Endothelial cell of umbilical vein (primary cell): ENCODE measurements around the gene NR5A1. TPM values are rescaled to one million over a fixed set of nuclear protein-coding genes. Genes with fewer than 3 reads are reported as not detected.

ENCODE experiments used
- BruUV-seq: library from RNA; stranded (reverse); fragments of 400-500 nt; replicated peaks from 2 replicates; lab custom pipeline; 2021; lab: Mats Ljungman, UMichigan
- CTCF ChIA-PET: fragments of 300-600, 350-600 bp; sonication (Branson Sonifier 250); formaldehyde crosslinking; loops from one replicate; lab custom pipeline; 2021; ENCODE audit warnings: antibody characterized with exemption, inconsistent platforms; lab: Charles Lee
- POLR2A ChIA-PET: fragments of 300-600, 350-600 bp; sonication (Branson Sonifier 250); formaldehyde crosslinking; loops from one replicate; lab custom pipeline; 2021; ENCODE audit warnings: antibody characterized with exemption, inconsistent platforms; lab: Charles Lee
- DNase-seq: peaks from one replicate; pipeline ENCODE4 v3.0.0-alpha.2; 2011; ENCODE audit warnings: low read depth, low spot score
- FAIRE-seq: peaks from 2 replicates; lab custom pipeline; 2011; peaks lifted over from hg19 to GRCh38; lab: Jason Lieb, UNC
- H2AFZ ChIP-seq: 2 replicates; pipeline ENCODE4 v1.6.0; 2012; ENCODE audit warnings: low read depth, low read length, control low read depth, inconsistent platforms
- H3K27ac ChIP-seq: 2 replicates; pipeline ENCODE4 v1.5.1; 2011; ENCODE audit warnings: low read depth, mild to moderate bottlenecking, control low read depth, low read length, moderate library complexity; ENCODE audit not compliant: insufficient read depth
- H3K27me3 ChIP-seq, 2 experiments: 2 replicates each; pipeline versions ENCODE4 v1.6.0 to v1.6.1; 2011; ENCODE audit warnings: low read length in 2 of 2, mixed read lengths in 1 of 2; ENCODE audit not compliant: control insufficient read depth in 2 of 2, insufficient read depth in 2 of 2
- H3K36me3 ChIP-seq, 2 experiments: 2 replicates in 1 of 2; 3 replicates in 1 of 2; pipeline ENCODE4 v1.5.1; 2011; ENCODE audit warnings: low read length in 2 of 2, mild to moderate bottlenecking in 1 of 2, moderate library complexity in 1 of 2; ENCODE audit not compliant: control insufficient read depth in 2 of 2, insufficient read depth in 2 of 2; ENCODE audit errors: extremely low read depth in 1 of 2
- H3K4me1 ChIP-seq: 3 replicates; pipeline ENCODE4 v1.5.1; 2011; ENCODE audit warnings: mild to moderate bottlenecking, low read length; ENCODE audit not compliant: control insufficient read depth, insufficient read depth; ENCODE audit errors: extremely low read depth
- H3K4me2 ChIP-seq: 2 replicates; pipeline ENCODE4 v1.6.1; 2011; ENCODE audit warnings: low read length, control low read depth, mixed read lengths; ENCODE audit not compliant: insufficient read depth
- H3K4me3 ChIP-seq, 3 experiments: fragments of 200-600 bp in 1 of 3; sonication (generic), shearing (Covaris generic) in 1 of 3; replicated peaks in 1 of 3; 2 replicates each; pipeline ENCODE4 v1.5.1; 2011 to 2016; ENCODE audit warnings: control low read depth in 3 of 3, low read length in 3 of 3, mild to moderate bottlenecking in 2 of 3, inconsistent platforms in 1 of 3, low read depth in 1 of 3, moderate library complexity in 1 of 3; ENCODE audit not compliant: insufficient read depth in 1 of 3
- H3K79me2 ChIP-seq: 2 replicates; pipeline ENCODE4 v1.6.0; 2012; ENCODE audit warnings: low read length, inconsistent platforms; ENCODE audit not compliant: control insufficient read depth, insufficient read depth
- H3K9ac ChIP-seq: replicated peaks from 2 replicates; pipeline ENCODE3; 2011; ENCODE audit warnings: low read length, control low read depth; ENCODE audit not compliant: insufficient read depth; ENCODE audit errors: extremely low read depth
- H3K9me1 ChIP-seq: replicated peaks from 3 replicates; pipeline ENCODE4 v1.6.0; 2011; ENCODE audit warnings: mild to moderate bottlenecking, low read length; ENCODE audit not compliant: control insufficient read depth, insufficient read depth; ENCODE audit errors: extremely low read depth
- H3K9me3 ChIP-seq: replicated peaks from 2 replicates; pipeline ENCODE4 v1.5.1; 2012; ENCODE audit warnings: low read length, inconsistent platforms; ENCODE audit not compliant: control insufficient read depth, insufficient read depth
- H4K20me1 ChIP-seq: replicated peaks from 2 replicates; pipeline ENCODE3; 2011; ENCODE audit warnings: mild to moderate bottlenecking, low read length; ENCODE audit not compliant: control insufficient read depth, insufficient read depth; ENCODE audit errors: extremely low read depth
- EZH2 ChIP-seq: IDR thresholded peaks from 2 replicates; pipeline ENCODE4 v1.6.1; 2012; ENCODE audit warnings: borderline replicate concordance, low read depth, mild to moderate bottlenecking, moderate library complexity, low read length, inconsistent platforms; ENCODE audit not compliant: severe bottlenecking
- FOS ChIP-seq: IDR thresholded peaks from 2 replicates; pipeline ENCODE4 v1.6.1; 2011; ENCODE audit warnings: mild to moderate bottlenecking, low read length, moderate library complexity, borderline replicate concordance; ENCODE audit not compliant: insufficient read depth
- GATA2 ChIP-seq: IDR thresholded peaks from 2 replicates; pipeline ENCODE4 v1.7.0; 2011; ENCODE audit warnings: low read depth, mild to moderate bottlenecking, moderate library complexity, mixed read lengths, low read length; ENCODE audit not compliant: insufficient read length, insufficient read depth
- POLR2AphosphoS5 ChIP-seq: IDR thresholded peaks from 2 replicates; pipeline ENCODE4 v1.6.1; 2012; ENCODE audit warnings: low read depth, mild to moderate bottlenecking, control low read depth, low read length, moderate library complexity; ENCODE audit not compliant: insufficient read depth
- dilution Hi-C: fragments of 300-500 bp; cut with MboI; formaldehyde crosslinking; loops from one replicate; pipeline ENCODE4 v1.15.0; 2019; ENCODE audit warnings: low sequenced_read_pairs; ENCODE audit not compliant: extremely low pct_ligation_motif_present
- intact Hi-C: fragments of 100-400 bp; cut with micrococcal nuclease; formaldehyde crosslinking; loops from one replicate; pipeline ENCODE4 v1.10.0; 2022
- polyA plus RNA-seq, 4 experiments: library from polyadenylated mRNA; depleted of rRNA in 3 of 4; stranded (reverse) in 3 of 4; unstranded in 1 of 4; fragments of >200 nt; gene quantifications; 2 replicates each; pipeline versions ENCODE4 v1.2.1 to v1.2.3, GENCODE V29; 2011 to 2012; ENCODE audit warnings: missing spikeins in 1 of 4
- total RNA-seq: library from RNA; stranded (reverse); gene quantifications from 2 replicates; pipeline ENCODE4 v1.2.3, GENCODE V29; 2021
- TF ChIP-seq, protein P1 (sequence below), 2 donors: IDR thresholded peaks; 1 replicate in 1 of 2; 2 replicates in 1 of 2; pipeline ENCODE4 v1.5.1; 2011; ENCODE audit warnings: low read length in 2 of 2, mild to moderate bottlenecking in 2 of 2, moderate library complexity in 2 of 2, control low read depth in 1 of 2, inconsistent platforms in 1 of 2, low read depth in 1 of 2; ENCODE audit not compliant: insufficient read depth in 1 of 2; ENCODE audit errors: extremely low read depth in 1 of 2
- TF ChIP-seq, protein P2 (sequence below): IDR thresholded peaks from 2 replicates; pipeline ENCODE4 v1.6.1; 2011; ENCODE audit not compliant: insufficient read depth, insufficient read length

Gene NR5A1
- total and polyA plus RNA-seq, 2 donors (not counting 3 experiments of a cell fraction or from before 2014, with no cell fraction given), result not detected

DNA sequence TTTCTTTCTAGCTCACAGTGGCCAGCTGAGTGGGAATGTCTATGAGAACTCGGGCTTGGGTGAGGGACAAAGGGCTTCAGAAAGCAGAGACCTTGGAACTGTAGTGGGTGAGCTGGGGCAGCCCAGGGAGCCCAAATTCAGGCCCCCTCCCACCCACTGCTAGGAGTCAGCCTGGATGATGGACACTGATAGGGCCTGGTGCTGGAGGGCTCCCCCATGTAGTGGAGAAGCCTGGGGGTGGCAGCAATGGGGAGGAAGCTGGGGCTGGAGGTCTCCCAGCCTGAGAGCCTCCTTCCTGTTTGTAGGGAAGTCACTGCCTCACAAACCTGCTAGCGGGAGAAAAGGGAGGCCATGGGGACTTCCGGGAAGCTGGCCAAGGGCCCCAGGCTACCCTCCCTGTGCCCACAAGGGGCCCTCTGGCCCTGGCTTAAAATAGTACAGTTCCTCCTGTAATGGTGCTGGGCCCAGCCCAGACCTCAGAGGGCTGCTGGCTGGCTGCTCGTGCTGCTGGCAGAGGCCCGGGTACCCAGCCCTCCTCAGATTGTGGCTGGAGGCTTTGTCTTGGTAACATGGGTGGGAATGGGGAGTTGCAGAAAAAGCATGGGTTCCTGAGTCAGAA is 6.3 kb upstream of the NR5A1 start:
- no peaks in the 10 kb centered on the region for H3K4me1 ChIP-seq
- dilution Hi-C loops (no loop called here), intact Hi-C loops (no loop called here)
- no peak overlapping the region for H3K4me2 ChIP-seq
- no peaks in the 10 kb centered on the region for H3K36me3 ChIP-seq
- H2AFZ ChIP-seq, result no peak overlapping the region
- CTCF ChIA-PET, result interaction anchor here (5.5 kb wide), 1 partner anchor 23 kb away, joined by 28 read pairs; no protein-coding TSS in a partner anchor
- no peaks in the 10 kb centered on the region for H3K9me1 ChIP-seq
- no peaks in the 10 kb centered on the region for H3K9me3 ChIP-seq
- H3K27ac ChIP-seq, result no peak overlapping the region
- POLR2A ChIA-PET, result no interaction called here
- H4K20me1 ChIP-seq, result no peaks in the 10 kb centered on the region
- TF ChIP-seq, protein P1, sequence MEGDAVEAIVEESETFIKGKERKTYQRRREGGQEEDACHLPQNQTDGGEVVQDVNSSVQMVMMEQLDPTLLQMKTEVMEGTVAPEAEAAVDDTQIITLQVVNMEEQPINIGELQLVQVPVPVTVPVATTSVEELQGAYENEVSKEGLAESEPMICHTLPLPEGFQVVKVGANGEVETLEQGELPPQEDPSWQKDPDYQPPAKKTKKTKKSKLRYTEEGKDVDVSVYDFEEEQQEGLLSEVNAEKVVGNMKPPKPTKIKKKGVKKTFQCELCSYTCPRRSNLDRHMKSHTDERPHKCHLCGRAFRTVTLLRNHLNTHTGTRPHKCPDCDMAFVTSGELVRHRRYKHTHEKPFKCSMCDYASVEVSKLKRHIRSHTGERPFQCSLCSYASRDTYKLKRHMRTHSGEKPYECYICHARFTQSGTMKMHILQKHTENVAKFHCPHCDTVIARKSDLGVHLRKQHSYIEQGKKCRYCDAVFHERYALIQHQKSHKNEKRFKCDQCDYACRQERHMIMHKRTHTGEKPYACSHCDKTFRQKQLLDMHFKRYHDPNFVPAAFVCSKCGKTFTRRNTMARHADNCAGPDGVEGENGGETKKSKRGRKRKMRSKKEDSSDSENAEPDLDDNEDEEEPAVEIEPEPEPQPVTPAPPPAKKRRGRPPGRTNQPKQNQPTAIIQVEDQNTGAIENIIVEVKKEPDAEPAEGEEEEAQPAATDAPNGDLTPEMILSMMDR (IDR thresholded peaks at IDR 0.05; ENCODE audit: extremely low read depth in 1 of 2, insufficient read depth in 1 of 2, low read depth in 1 of 2, low read length in 2 of 2), result no peak
- TF ChIP-seq, protein P2, sequence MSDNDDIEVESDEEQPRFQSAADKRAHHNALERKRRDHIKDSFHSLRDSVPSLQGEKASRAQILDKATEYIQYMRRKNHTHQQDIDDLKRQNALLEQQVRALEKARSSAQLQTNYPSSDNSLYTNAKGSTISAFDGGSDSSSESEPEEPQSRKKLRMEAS, result no peak
- TF ChIP-seq GATA2, result no peak
- no peak for TF ChIP-seq POLR2AphosphoS5
- TF ChIP-seq FOS, result no peak
- TF ChIP-seq EZH2, result no peak
- BruUV-seq, result no TSS peak
- FAIRE-seq (no peak), DNase-seq (no peak)
- no peak overlapping the region for H3K9ac ChIP-seq
- no peak overlapping the region for H3K4me3 ChIP-seq
- H3K79me2 ChIP-seq, result no peaks in the 10 kb centered on the region
- H3K27me3 ChIP-seq, result no peaks in the 10 kb centered on the region
